OCI-LY1 (cell line): Measurements from ENCODE around the gene CPNE1.

ENCODE experiments used
- H2AFZ ChIP-seq: fragments of 200-600 bp; sonication (generic), shearing (Covaris generic); 2 replicates; pipeline ENCODE4 v1.6.0; 2014; ENCODE audit warnings: antibody characterized with exemption, mild to moderate bottlenecking, low read length
- H3F3A ChIP-seq: fragments of 200-600 bp; sonication (generic), shearing (Covaris generic); 2 replicates; pipeline ENCODE4 v1.6.0; 2014; ENCODE audit warnings: mild to moderate bottlenecking, antibody characterized with exemption, low read length, moderate library complexity; ENCODE audit not compliant: insufficient read depth
- H3K27ac ChIP-seq: fragments of 200-600 bp; sonication (generic); 2 replicates; pipeline ENCODE4 v1.5.1; 2014; ENCODE audit warnings: low read length, mixed run types, mild to moderate bottlenecking, low read depth; ENCODE audit not compliant: poor library complexity, severe bottlenecking
- H3K27me3 ChIP-seq: fragments of 200-600 bp; sonication (generic); 2 replicates; pipeline ENCODE4 v1.6.0; 2014; ENCODE audit warnings: antibody characterized with exemption, mild to moderate bottlenecking, low read length, moderate library complexity; ENCODE audit not compliant: insufficient read depth
- H3K36me3 ChIP-seq: fragments of 200-600 bp; sonication (generic); 2 replicates; pipeline ENCODE4 v1.6.1; 2014; ENCODE audit warnings: mild to moderate bottlenecking, antibody characterized with exemption, low read length, moderate library complexity, mixed read lengths; ENCODE audit not compliant: insufficient read depth
- H3K4me1 ChIP-seq: fragments of 200-600 bp; sonication (generic); 2 replicates; pipeline ENCODE4 v1.5.1; 2014; ENCODE audit warnings: mild to moderate bottlenecking, low read length, moderate library complexity; ENCODE audit not compliant: insufficient read depth, severe bottlenecking
- H3K4me2 ChIP-seq: fragments of 200-600 bp; sonication (generic), shearing (Covaris generic); 2 replicates; pipeline ENCODE4 v1.6.1; 2014; ENCODE audit warnings: low read length
- H3K4me3 ChIP-seq: fragments of 200-600 bp; sonication (generic); 2 replicates; pipeline ENCODE4 v1.5.1; 2014; ENCODE audit warnings: low read length, low read depth, mild to moderate bottlenecking, mixed read lengths; ENCODE audit not compliant: poor library complexity, severe bottlenecking
- H3K79me2 ChIP-seq: fragments of 200-600 bp; shearing (Covaris generic); 2 replicates; pipeline ENCODE4 v1.6.1; 2016; ENCODE audit warnings: mixed run types, low read length, mixed read lengths; ENCODE audit not compliant: insufficient read depth
- H3K9ac ChIP-seq: fragments of 200-600 bp; sonication (generic), shearing (Covaris generic); 2 replicates; pipeline ENCODE4 v1.6.1; 2014; ENCODE audit warnings: mild to moderate bottlenecking, low read length, mixed read lengths
- H3K9me2 ChIP-seq: fragments of 200-600 bp; sonication (generic), shearing (Covaris generic); 2 replicates; pipeline ENCODE4 v1.6.1; 2014; ENCODE audit warnings: low read depth, mild to moderate bottlenecking, low read length, mixed read lengths
- H3K9me3 ChIP-seq: fragments of 200-600 bp; shearing (Covaris generic); 2 replicates; pipeline ENCODE4 v1.6.1; 2014; ENCODE audit warnings: low read length, mixed read lengths
- H4K20me1 ChIP-seq: fragments of 200-600 bp; sonication (generic), shearing (Covaris generic); 2 replicates; pipeline ENCODE4 v1.6.0; 2016; ENCODE audit warnings: mild to moderate bottlenecking, low read length; ENCODE audit not compliant: insufficient read depth
- EZH2 ChIP-seq: fragments of 200-600 bp; sonication (generic), shearing (Covaris generic); IDR thresholded peaks from 2 replicates; pipeline ENCODE4 v1.8.0; 2017; ENCODE audit warnings: borderline replicate concordance, mixed run types, mild to moderate bottlenecking, antibody characterized with exemption, low read length, moderate library complexity, mixed read lengths
- TF ChIP-seq, protein P1 (sequence below): fragments of 200-600 bp; sonication (generic), shearing (Covaris generic); IDR thresholded peaks from 2 replicates; pipeline ENCODE4 v1.5.1; 2017; ENCODE audit warnings: mild to moderate bottlenecking, antibody characterized with exemption, low read length, moderate library complexity, mixed read lengths

Gene CPNE1

DNA sequence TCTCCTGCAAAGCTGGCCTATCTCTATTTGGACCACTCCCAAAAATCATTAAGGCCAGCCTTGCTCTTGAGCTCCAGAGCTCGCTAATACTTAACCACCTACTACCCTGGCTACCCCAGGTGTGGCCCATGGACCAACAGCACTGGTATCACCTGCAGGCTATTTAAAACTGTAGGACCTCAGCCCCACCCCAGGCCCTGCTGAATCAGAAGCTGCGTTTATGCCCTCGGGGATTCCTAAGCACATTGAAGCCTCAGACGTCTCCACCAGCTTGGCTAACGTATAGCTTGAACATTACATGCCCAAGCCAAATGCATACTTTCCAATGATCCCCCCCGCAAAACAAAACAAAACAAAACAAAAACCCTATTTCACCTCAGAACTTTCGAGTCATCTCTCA lies 68.8 kb downstream of the CPNE1 start:
- no peak for TF ChIP-seq EZH2
- TF ChIP-seq, protein P1, sequence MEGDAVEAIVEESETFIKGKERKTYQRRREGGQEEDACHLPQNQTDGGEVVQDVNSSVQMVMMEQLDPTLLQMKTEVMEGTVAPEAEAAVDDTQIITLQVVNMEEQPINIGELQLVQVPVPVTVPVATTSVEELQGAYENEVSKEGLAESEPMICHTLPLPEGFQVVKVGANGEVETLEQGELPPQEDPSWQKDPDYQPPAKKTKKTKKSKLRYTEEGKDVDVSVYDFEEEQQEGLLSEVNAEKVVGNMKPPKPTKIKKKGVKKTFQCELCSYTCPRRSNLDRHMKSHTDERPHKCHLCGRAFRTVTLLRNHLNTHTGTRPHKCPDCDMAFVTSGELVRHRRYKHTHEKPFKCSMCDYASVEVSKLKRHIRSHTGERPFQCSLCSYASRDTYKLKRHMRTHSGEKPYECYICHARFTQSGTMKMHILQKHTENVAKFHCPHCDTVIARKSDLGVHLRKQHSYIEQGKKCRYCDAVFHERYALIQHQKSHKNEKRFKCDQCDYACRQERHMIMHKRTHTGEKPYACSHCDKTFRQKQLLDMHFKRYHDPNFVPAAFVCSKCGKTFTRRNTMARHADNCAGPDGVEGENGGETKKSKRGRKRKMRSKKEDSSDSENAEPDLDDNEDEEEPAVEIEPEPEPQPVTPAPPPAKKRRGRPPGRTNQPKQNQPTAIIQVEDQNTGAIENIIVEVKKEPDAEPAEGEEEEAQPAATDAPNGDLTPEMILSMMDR, result no peak
- Histone ChIP-seq H3K9ac (no peak overlapping the region), H3K27me3 (no peaks in the 10 kb centered on the region)

DNA sequence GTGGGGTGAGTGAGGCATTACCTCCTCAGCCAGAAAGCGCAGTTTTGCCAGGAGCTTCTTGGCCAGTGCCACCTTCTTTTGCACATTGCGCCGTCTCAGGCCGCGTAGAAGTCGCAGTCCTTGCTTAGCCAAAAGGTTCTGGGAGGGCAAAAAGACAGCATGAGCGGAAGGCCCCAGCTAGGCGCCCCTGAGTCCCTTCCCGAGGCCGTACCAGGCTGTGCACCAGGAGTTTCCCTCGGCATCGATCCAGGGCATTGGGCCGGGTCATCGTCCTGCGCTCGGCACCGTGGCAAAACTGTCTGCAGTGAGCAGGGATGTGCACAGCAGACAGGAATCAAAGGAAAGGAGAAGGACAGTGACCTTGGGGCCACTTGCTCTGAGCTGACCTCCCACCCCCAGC lies 69.2 kb downstream of the CPNE1 start:
- Histone ChIP-seq H3K27ac (no peak overlapping the region), H3K4me3 (no peak overlapping the region), H3K9me3 (no peaks in the 10 kb centered on the region), H3K79me2 (no peaks in the 10 kb centered on the region), H3K4me1 (no peaks in the 10 kb centered on the region), H3K27me3 (no peaks in the 10 kb centered on the region), H4K20me1 (no peaks in the 10 kb centered on the region), H3F3A (no peaks in the 10 kb centered on the region), H3K9ac (no peak overlapping the region), H3K4me2 (no peak overlapping the region), H3K36me3 (no peaks in the 10 kb centered on the region), H2AFZ (no peak overlapping the region), H3K9me2 (no peaks in the 10 kb centered on the region)
- TF ChIP-seq, protein P1, result no peak
- TF ChIP-seq EZH2, result no peak

More for the DNA sequence above, 68.8 kb downstream of the CPNE1 start:
- H4K20me1 ChIP-seq, result no peaks in the 10 kb centered on the region
- H3K9me3 ChIP-seq, result no peaks in the 10 kb centered on the region
- no peak overlapping the region for H3K4me2 ChIP-seq
- H3K36me3 ChIP-seq, result no peaks in the 10 kb centered on the region
- no peak overlapping the region for H3K27ac ChIP-seq
- H3K4me1 ChIP-seq, result no peaks in the 10 kb centered on the region
- H3F3A ChIP-seq, result no peaks in the 10 kb centered on the region
- no peaks in the 10 kb centered on the region for H3K9me2 ChIP-seq
- H3K4me3 ChIP-seq, result no peak overlapping the region
- H3K79me2 ChIP-seq, result no peaks in the 10 kb centered on the region
- H2AFZ ChIP-seq, result no peak overlapping the region

DNA sequence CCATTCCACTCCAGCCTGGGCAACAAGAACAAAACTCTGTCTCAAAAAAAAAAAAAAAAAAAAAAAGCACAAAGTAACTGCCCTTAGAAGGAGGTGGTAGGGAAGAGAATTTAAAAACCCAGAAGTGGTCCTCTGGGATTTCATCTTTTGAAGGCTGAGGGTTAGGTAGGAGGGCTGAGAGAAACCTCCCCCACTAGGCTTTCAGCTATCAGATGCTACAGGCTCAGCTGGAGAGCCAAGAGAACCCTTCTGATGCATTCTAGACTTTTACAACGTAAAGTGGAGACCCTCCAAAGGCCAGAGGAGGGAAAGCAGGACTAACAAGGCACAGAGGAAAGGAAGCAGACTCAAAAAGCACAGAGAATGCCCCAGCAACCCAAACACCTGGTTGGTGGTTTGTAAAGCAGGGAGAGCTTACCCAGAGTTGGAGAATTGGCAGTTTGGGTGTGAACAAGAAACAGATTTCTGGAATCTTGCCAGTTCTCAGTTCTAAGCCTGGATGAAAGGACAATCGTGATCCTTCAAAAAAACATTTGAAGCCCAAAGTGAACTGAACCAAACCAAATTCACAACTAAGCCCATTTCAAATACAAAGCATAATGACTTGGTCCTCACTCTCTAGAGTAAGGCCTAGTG lies 72.2 kb downstream of the CPNE1 start:
- no peaks in the 10 kb centered on the region for H3F3A ChIP-seq
- no peaks in the 10 kb centered on the region for H3K27me3 ChIP-seq
- H2AFZ ChIP-seq, result no peak overlapping the region
- TF ChIP-seq, protein P1, result no peak
- no peak for TF ChIP-seq EZH2
- H3K79me2 ChIP-seq, result no peaks in the 10 kb centered on the region
- H3K9ac ChIP-seq, result no peak overlapping the region
- no peaks in the 10 kb centered on the region for H3K9me2 ChIP-seq
- no peak overlapping the region for H3K4me3 ChIP-seq
- no peak overlapping the region for H3K27ac ChIP-seq
- no peaks in the 10 kb centered on the region for H3K36me3 ChIP-seq
- no peaks in the 10 kb centered on the region for H3K9me3 ChIP-seq
- no peaks in the 10 kb centered on the region for H3K4me1 ChIP-seq
- H4K20me1 ChIP-seq, result no peaks in the 10 kb centered on the region
- H3K4me2 ChIP-seq, result no peak overlapping the region
